Left ventricle myocardium inferior (tissue), 1 donor: Measurements from ENCODE around the gene NUSAP1. TPM values are rescaled to one million over a fixed set of nuclear protein-coding genes. Genes with fewer than 3 reads are reported as not detected.
A peak's percentile ranks its signal among the peaks of the same experiment; 100 is the strongest.

Experiments
- DNase-seq: peaks from one replicate; pipeline ENCODE4 v3.0.0-alpha.2; 2020
- H3K27ac ChIP-seq: fragments of 200-600 bp; replicated peaks from 2 replicates; pipeline ENCODE4 v1.8.0; 2021
- H3K27me3 ChIP-seq: fragments of 200-600 bp; 2 replicates; pipeline ENCODE4 v1.8.0; 2021; ENCODE audit warnings: low read depth
- H3K36me3 ChIP-seq: fragments of 200-600 bp; 2 replicates; pipeline ENCODE4 v1.8.0; 2021
- H3K4me1 ChIP-seq: fragments of 200-600 bp; 2 replicates; pipeline ENCODE4 v1.8.0; 2021
- H3K4me3 ChIP-seq: fragments of 200-600 bp; 2 replicates; pipeline ENCODE4 v1.8.0; 2021; ENCODE audit warnings: mild to moderate bottlenecking, moderate library complexity
- H3K9me3 ChIP-seq: fragments of 200-600 bp; replicated peaks from 2 replicates; pipeline ENCODE4 v1.8.0; 2021
- intact Hi-C: fragments of 100-400 bp; cut with micrococcal nuclease; formaldehyde crosslinking; loops from one replicate; pipeline ENCODE4 v1.11.0; 2022
- total RNA-seq: library from RNA; stranded (reverse); fragmentation: NEBNext Ultra II Directional; extraction: Animal tissue kit (Norgen Biotek cat#: 25700); gene quantifications from one replicate; pipeline ENCODE4 v1.2.1, GENCODE V29; 2021
- TF ChIP-seq, protein P1 (sequence below): fragments of 200-600 bp; IDR thresholded peaks from 2 replicates; pipeline ENCODE4 v1.8.0; 2021; ENCODE audit warnings: antibody characterized with exemption, mild to moderate bottlenecking, borderline replicate concordance
- donor health status: DM: no; HTN: yes; CAD: no; lungs with severe emphysema.

NUSAP1 gene
- total RNA-seq, 1 donor from 2014 or later: 2.6 TPM

DNA sequence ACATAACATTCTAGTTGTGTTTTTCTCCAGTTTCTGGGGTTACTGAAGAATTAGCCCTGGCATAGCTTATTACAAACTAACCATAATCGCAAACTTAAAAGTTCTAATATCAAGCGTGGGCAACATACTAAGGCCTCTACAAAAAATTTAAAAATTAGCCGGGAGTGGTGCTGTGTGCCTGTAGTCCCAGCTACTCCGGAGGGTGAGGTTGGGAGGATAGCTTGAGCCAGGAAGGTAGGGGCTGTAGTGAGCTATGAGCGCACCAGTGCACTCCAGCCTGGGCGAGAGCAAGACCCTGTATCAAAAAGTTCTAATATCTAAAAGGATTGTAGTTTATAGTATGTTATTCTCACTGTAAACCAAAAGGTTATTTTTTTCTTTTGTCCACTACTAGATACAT, 1.4 kb upstream of the NUSAP1 start:
- Histone ChIP-seq H3K9me3 (no peaks in the 10 kb centered on the region), H3K4me1 (peaks cover 21% of the 10 kb centered on the region), H3K4me3 (peak overlapping the region; percentile 84), H3K27me3 (no peaks in the 10 kb centered on the region), H3K36me3 (no peaks in the 10 kb centered on the region), H3K27ac (no peak overlapping the region)
- TF ChIP-seq, protein P1, sequence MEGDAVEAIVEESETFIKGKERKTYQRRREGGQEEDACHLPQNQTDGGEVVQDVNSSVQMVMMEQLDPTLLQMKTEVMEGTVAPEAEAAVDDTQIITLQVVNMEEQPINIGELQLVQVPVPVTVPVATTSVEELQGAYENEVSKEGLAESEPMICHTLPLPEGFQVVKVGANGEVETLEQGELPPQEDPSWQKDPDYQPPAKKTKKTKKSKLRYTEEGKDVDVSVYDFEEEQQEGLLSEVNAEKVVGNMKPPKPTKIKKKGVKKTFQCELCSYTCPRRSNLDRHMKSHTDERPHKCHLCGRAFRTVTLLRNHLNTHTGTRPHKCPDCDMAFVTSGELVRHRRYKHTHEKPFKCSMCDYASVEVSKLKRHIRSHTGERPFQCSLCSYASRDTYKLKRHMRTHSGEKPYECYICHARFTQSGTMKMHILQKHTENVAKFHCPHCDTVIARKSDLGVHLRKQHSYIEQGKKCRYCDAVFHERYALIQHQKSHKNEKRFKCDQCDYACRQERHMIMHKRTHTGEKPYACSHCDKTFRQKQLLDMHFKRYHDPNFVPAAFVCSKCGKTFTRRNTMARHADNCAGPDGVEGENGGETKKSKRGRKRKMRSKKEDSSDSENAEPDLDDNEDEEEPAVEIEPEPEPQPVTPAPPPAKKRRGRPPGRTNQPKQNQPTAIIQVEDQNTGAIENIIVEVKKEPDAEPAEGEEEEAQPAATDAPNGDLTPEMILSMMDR: no peak
- DNase-seq: no peak
- intact Hi-C loops: no loop called here

DNA sequence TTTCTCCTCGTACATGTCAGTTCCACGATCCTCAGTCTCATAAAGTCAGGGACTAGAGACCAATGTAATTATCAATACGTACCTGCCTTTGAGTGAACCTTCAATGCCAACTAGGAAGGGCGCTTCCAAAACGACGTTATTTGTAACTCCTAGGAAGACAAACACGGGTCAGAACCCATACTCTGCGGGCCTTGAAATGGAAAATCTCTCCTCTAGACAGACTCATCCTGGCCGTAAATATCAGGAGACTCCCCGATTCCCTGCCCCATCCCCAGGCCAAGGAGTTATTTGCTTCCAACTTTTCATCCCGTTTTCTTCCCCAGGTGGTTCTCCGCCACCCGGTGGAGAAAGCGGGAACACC, 868 bp upstream of the NUSAP1 start:
- DNase-seq: no peak
- Histone ChIP-seq H3K27me3 (no peaks in the 10 kb centered on the region), H3K4me1 (peaks cover 21% of the 10 kb centered on the region), H3K27ac (peak overlapping the region; percentile 56), H3K4me3 (peak overlapping the region; percentile 84), H3K9me3 (no peaks in the 10 kb centered on the region), H3K36me3 (no peaks in the 10 kb centered on the region)
- intact Hi-C loops: no loop called here
- TF ChIP-seq, protein P1: no peak

DNA sequence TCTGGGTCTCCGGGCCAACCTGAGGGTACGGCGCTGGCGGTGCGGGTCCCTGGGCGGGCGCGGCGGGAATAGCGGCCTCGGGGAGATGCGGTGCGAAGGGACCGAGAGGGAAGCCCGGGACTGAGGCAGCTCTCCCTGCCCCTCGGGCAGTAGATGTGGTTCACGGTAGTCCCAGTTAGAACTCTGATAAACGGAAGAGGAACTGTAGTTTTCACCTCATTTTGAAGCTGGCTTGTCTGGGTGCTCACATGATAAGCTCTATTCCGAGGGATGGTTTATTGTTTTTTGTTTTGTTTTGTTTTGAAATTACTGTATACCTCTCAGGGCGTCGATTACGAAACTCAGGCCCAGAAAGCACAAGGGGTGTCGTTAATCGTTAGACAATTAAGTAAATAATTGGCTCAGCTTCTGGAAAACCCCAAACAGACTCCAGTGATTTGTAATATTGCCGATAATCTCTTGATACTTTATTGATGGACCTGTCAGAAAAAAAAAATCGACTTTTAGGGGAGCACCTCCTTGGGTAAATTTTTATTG, 413 bp downstream of the NUSAP1 start:
- H3K27me3 ChIP-seq: no peaks in the 10 kb centered on the region
- no peaks in the 10 kb centered on the region for H3K9me3 ChIP-seq
- peak overlapping the region; percentile 84 for H3K4me3 ChIP-seq
- DNase-seq: no peak
- TF ChIP-seq, protein P1: no peak
- peak overlapping the region; percentile 56 for H3K27ac ChIP-seq
- intact Hi-C loops: no loop called here
- H3K4me1 ChIP-seq: peaks cover 21% of the 10 kb centered on the region
- H3K36me3 ChIP-seq: no peaks in the 10 kb centered on the region

GRCh38 chr15:41334293-41335120, 1.8 kb downstream of the NUSAP1 start:
- Histone ChIP-seq H3K4me1 (peaks cover 21% of the 10 kb centered on the region), H3K9me3 (no peaks in the 10 kb centered on the region), H3K36me3 (no peaks in the 10 kb centered on the region), H3K4me3 (no peak overlapping the region), H3K27me3 (no peaks in the 10 kb centered on the region), H3K27ac (no peak overlapping the region)
- intact Hi-C loops: no loop called here
- TF ChIP-seq, protein P1: no peak
- DNase-seq: no peak

DNA sequence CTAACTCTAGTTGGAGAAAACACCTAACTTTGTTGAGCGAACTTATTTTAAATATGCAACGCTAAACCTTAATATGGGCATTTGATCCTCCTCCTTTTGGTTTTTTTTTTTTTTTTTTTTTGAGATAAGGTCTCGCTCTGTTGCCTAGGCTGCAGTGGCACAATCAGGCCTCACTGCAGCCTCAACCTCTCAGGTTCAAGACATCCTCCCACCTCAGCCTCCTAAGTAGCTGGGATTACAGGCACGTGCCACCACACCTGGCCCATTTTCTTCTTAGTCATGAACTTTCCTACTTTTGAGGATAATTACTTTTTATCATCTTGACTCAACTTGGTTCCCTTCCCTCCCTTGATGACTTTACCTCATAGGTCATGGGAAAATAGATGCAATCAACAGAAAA, 3.9 kb downstream of the NUSAP1 start:
- Histone ChIP-seq H3K9me3 (no peaks in the 10 kb centered on the region), H3K36me3 (no peaks in the 10 kb centered on the region), H3K4me3 (no peak overlapping the region), H3K4me1 (peaks cover 19% of the 10 kb centered on the region), H3K27ac (no peak overlapping the region), H3K27me3 (no peaks in the 10 kb centered on the region)
- intact Hi-C loops: no loop called here
- TF ChIP-seq, protein P1: no peak
- no peak for DNase-seq
